GM19468 (cell line): ENCODE data around the gene TESPA1.
"Not testable (repeated sequence)": the region's sequence is repeated elsewhere in the genome, so short reads cannot be mapped to it uniquely, and the experiment has no call there.

ENCODE experiments used
- ATAC-seq: cut with Tn5 transposase; IDR thresholded peaks from one replicate; pipeline ENCODE4 v1.9.1; 2021; ENCODE audit warnings: mild to moderate bottlenecking, moderate library complexity, moderate number of reproducible peaks; ENCODE audit not compliant: unreplicated experiment; ENCODE audit errors: extremely low read depth

TESPA1 gene

GRCh38 chr12:54987611-54988231 lies 3.2 kb upstream of the TESPA1 start:
- no peak for ATAC-seq

- not testable (repeated sequence) for ATAC-seq
Observed at GRCh38 chr12:54986773-54987172, 2.2 kb upstream of the TESPA1 start.

- ATAC-seq = no peak
Observed at GRCh38 chr12:54983536-54984101, 943 bp downstream of the TESPA1 start.

- no peak for ATAC-seq
Observed at GRCh38 chr12:54981796-54982195, 2.8 kb downstream of the TESPA1 start.

GRCh38 chr12:54980341-54980740 lies 4.2 kb downstream of the TESPA1 start:
- ATAC-seq = no peak

GRCh38 chr12:54977857-54978256 lies 6.7 kb downstream of the TESPA1 start:
- no peak for ATAC-seq

GRCh38 chr12:54977155-54977554 lies 7.4 kb downstream of the TESPA1 start:
- no peak for ATAC-seq

- ATAC-seq = no peak
Observed at GRCh38 chr12:54975875-54976274, 8.7 kb downstream of the TESPA1 start.

GRCh38 chr12:54975272-54975671 lies 9.3 kb downstream of the TESPA1 start:
- no peak for ATAC-seq

- no peak for ATAC-seq
Observed at GRCh38 chr12:54974279-54974678, 10.3 kb downstream of the TESPA1 start.

GRCh38 chr12:54973556-54973955 lies 11.0 kb downstream of the TESPA1 start:
- no peak for ATAC-seq

GRCh38 chr12:54970741-54971140 lies 13.8 kb downstream of the TESPA1 start:
- ATAC-seq = no peak

GRCh38 chr12:54968181-54968730 lies 16.3 kb downstream of the TESPA1 start:
- no peak for ATAC-seq

- no peak for ATAC-seq
Observed at GRCh38 chr12:54967461-54967860, 17.1 kb downstream of the TESPA1 start.

GRCh38 chr12:54961190-54961589 lies 23.4 kb downstream of the TESPA1 start:
- no peak for ATAC-seq

- no peak for ATAC-seq
Observed at GRCh38 chr12:54959291-54960018, 25.1 kb downstream of the TESPA1 start.

- ATAC-seq = no peak
Observed at GRCh38 chr12:54958048-54958658, 26.4 kb downstream of the TESPA1 start.

GRCh38 chr12:54956818-54957641 lies 27.5 kb downstream of the TESPA1 start:
- ATAC-seq = no peak

- ATAC-seq = no peak
Observed at GRCh38 chr12:54956322-54956721, 28.2 kb downstream of the TESPA1 start.

GRCh38 chr12:54954801-54955200 lies 29.8 kb downstream of the TESPA1 start:
- no peak for ATAC-seq
